ENCODE measurements around the gene SKI. TPM values are rescaled to one million over a fixed set of nuclear protein-coding genes. Genes with fewer than 3 reads are reported as not detected.

Gene SKI
- total and polyA plus RNA-seq, 2 experiments from 2014 or later, result 9.3 to 66.8 TPM

GRCh38 chr1:2266301-2266975 lies 38.3 kb downstream of the SKI start:
- Histone ChIP-seq H3K36me3 (ENCODE audit: insufficient read depth) (no peaks in the 10 kb centered on the region), H3K4me3 (no peak overlapping the region), H3K9me2 (ENCODE audit: insufficient read depth) (no peaks in the 10 kb centered on the region), H3F3A (replicated peaks; ENCODE audit: low read depth) (peaks cover 5% of the 10 kb centered on the region; the same call in 1 of the 2 replicates), H3K27ac (ENCODE audit: low read depth) (peak overlapping the region; percentile 80), H3K27me3 (ENCODE audit: insufficient read depth) (no peaks in the 10 kb centered on the region), H3K4me2 (no peak overlapping the region), H3K4me1 (ENCODE audit: insufficient read depth) (peaks cover 22% of the 10 kb centered on the region), H2AFZ (no peak overlapping the region), H4K20me1 (replicated peaks; ENCODE audit: insufficient read depth) (peaks cover 69% of the 10 kb centered on the region), H3K79me2 (replicated peaks; ENCODE audit: insufficient read depth) (peaks cover 96% of the 10 kb centered on the region)
- Mint-ChIP-seq H3K4me3 (no peak overlapping the region), H3K27ac (peak overlapping the region; percentile 9; the same call in 1 of the 2 replicates), H3K36me3 (ENCODE audit: low read depth) (no peaks in the 10 kb centered on the region; the same call in 2 of the 3 replicates), H3K9me3 (no peaks in the 10 kb centered on the region), H3K4me1 (peaks cover 29% of the 10 kb centered on the region), H3K27me3 (ENCODE audit: insufficient read depth, low read depth, poor library complexity) (peaks cover 20% of the 10 kb centered on the region)
- DNase-seq (ENCODE audit: low spot score) (no peak), ATAC-seq (no peak)
- no peak for TF ChIP-seq CREB1 (CRISPR knock-in tag; IDR thresholded peaks at IDR 0.05; ENCODE audit: low read depth)
- TF ChIP-seq, protein P1, sequence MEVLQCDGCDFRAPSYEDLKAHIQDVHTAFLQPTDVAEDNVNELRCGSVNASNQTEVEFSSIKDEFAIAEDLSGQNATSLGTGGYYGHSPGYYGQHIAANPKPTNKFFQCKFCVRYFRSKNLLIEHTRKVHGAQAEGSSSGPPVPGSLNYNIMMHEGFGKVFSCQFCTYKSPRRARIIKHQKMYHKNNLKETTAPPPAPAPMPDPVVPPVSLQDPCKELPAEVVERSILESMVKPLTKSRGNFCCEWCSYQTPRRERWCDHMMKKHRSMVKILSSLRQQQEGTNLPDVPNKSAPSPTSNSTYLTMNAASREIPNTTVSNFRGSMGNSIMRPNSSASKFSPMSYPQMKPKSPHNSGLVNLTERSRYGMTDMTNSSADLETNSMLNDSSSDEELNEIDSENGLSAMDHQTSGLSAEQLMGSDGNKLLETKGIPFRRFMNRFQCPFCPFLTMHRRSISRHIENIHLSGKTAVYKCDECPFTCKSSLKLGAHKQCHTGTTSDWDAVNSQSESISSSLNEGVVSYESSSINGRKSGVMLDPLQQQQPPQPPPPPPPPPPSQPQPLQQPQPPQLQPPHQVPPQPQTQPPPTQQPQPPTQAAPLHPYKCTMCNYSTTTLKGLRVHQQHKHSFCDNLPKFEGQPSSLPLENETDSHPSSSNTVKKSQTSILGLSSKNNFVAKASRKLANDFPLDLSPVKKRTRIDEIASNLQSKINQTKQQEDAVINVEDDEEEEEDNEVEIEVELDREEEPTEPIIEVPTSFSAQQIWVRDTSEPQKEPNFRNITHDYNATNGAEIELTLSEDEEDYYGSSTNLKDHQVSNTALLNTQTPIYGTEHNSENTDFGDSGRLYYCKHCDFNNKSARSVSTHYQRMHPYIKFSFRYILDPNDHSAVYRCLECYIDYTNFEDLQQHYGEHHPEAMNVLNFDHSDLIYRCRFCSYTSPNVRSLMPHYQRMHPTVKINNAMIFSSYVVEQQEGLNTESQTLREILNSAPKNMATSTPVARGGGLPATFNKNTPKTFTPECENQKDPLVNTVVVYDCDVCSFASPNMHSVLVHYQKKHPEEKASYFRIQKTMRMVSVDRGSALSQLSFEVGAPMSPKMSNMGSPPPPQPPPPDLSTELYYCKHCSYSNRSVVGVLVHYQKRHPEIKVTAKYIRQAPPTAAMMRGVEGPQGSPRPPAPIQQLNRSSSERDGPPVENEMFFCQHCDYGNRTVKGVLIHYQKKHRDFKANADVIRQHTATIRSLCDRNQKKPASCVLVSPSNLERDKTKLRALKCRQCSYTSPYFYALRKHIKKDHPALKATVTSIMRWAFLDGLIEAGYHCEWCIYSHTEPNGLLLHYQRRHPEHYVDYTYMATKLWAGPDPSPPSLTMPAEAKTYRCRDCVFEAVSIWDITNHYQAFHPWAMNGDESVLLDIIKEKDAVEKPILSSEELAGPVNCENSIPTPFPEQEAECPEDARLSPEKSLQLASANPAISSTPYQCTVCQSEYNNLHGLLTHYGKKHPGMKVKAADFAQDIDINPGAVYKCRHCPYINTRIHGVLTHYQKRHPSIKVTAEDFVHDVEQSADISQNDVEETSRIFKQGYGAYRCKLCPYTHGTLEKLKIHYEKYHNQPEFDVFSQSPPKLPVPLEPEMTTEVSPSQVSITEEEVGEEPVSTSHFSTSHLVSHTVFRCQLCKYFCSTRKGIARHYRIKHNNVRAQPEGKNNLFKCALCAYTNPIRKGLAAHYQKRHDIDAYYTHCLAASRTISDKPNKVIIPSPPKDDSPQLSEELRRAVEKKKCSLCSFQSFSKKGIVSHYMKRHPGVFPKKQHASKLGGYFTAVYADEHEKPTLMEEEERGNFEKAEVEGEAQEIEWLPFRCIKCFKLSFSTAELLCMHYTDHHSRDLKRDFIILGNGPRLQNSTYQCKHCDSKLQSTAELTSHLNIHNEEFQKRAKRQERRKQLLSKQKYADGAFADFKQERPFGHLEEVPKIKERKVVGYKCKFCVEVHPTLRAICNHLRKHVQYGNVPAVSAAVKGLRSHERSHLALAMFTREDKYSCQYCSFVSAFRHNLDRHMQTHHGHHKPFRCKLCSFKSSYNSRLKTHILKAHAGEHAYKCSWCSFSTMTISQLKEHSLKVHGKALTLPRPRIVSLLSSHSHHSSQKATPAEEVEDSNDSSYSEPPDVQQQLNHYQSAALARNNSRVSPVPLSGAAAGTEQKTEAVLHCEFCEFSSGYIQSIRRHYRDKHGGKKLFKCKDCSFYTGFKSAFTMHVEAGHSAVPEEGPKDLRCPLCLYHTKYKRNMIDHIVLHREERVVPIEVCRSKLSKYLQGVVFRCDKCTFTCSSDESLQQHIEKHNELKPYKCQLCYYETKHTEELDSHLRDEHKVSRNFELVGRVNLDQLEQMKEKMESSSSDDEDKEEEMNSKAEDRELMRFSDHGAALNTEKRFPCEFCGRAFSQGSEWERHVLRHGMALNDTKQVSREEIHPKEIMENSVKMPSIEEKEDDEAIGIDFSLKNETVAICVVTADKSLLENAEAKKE (CRISPR knock-in tag; IDR thresholded peaks at IDR 0.05), result no peak
- no peak for TF ChIP-seq JUNB (IDR thresholded peaks at IDR 0.05; ENCODE audit: unreplicated experiment)
- TF ChIP-seq REST (IDR thresholded peaks at IDR 0.05; ENCODE audit: unreplicated experiment), result no peak
- no peak for TF ChIP-seq ZNF114 (CRISPR knock-in tag; IDR thresholded peaks at IDR 0.05)
- no peak for TF ChIP-seq EZH2phosphoT487 (IDR thresholded peaks at IDR 0.05; ENCODE audit: unreplicated experiment)
- TF ChIP-seq, protein P2, sequence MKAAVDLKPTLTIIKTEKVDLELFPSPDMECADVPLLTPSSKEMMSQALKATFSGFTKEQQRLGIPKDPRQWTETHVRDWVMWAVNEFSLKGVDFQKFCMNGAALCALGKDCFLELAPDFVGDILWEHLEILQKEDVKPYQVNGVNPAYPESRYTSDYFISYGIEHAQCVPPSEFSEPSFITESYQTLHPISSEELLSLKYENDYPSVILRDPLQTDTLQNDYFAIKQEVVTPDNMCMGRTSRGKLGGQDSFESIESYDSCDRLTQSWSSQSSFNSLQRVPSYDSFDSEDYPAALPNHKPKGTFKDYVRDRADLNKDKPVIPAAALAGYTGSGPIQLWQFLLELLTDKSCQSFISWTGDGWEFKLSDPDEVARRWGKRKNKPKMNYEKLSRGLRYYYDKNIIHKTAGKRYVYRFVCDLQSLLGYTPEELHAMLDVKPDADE (IDR thresholded peaks at IDR 0.05), result no peak
- TF ChIP-seq ZNF331 (CRISPR knock-in tag; IDR thresholded peaks at IDR 0.05; ENCODE audit: low read depth), result no peak
- no peak for TF ChIP-seq CTCF (conservative IDR thresholded peaks at IDR 0.05; ENCODE audit: low read depth in 2 of 2)
- no peak for TF ChIP-seq NANOG (IDR thresholded peaks at IDR 0.05; ENCODE audit: borderline replicate concordance)
- TF ChIP-seq EZH2 (IDR thresholded peaks at IDR 0.05; ENCODE audit: low read depth, unreplicated experiment), result no peak

Measured in GM23338 (cell line).